ENCODE data around the gene GCNT1.
A peak's percentile ranks its signal among the peaks of the same experiment; 100 is the strongest.

DNA sequence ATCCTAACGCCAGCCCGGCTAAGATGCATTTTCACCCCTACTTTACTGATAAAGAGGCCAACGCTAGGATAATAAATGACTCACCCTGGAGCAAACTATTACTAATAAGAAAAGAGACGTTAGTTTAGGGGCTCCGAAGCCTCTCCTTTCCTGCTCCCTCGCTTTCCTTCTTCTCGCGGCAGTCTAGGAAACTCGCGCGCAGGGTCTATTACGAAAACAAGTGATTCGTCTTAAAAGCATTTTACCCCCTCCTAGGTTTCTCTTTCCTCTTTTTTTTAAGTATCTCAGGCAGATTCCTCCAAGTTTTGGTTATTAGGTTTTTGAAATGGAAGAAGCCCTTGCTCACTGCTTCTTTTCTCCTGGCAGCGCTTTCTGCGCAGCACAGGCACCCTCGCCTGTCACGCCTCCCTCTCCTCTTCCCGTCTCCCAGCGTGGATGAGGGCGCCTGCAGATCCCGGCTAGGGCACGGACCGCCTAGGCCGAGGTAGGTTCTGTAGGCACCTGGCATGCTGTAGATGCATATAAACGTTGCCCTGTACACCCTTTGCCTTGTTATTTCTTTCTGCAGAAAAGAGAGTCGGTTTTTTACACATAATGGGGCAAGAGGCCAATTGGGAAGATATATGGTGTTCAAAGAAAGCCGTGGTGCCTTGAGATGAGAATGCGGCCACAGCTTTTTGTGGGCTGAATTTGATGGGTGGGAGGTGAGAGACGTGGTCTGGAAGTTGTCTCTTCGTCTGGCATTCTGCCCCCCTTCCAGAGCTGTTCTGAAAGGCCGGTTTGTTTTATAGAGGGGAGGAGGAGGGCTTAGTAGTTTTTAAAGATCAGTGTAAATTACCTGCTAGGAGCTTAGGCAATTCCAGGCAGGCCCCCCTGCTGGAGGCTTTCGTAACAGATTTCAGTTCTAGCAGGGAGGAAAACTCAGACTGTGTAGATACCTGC, 983 bp downstream of the GCNT1 start:
- TF ChIP-seq, protein P1, sequence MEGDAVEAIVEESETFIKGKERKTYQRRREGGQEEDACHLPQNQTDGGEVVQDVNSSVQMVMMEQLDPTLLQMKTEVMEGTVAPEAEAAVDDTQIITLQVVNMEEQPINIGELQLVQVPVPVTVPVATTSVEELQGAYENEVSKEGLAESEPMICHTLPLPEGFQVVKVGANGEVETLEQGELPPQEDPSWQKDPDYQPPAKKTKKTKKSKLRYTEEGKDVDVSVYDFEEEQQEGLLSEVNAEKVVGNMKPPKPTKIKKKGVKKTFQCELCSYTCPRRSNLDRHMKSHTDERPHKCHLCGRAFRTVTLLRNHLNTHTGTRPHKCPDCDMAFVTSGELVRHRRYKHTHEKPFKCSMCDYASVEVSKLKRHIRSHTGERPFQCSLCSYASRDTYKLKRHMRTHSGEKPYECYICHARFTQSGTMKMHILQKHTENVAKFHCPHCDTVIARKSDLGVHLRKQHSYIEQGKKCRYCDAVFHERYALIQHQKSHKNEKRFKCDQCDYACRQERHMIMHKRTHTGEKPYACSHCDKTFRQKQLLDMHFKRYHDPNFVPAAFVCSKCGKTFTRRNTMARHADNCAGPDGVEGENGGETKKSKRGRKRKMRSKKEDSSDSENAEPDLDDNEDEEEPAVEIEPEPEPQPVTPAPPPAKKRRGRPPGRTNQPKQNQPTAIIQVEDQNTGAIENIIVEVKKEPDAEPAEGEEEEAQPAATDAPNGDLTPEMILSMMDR (IDR thresholded peaks at IDR 0.05), result peak; percentile 63
- TF ChIP-seq ZFX (IDR thresholded peaks at IDR 0.05; ENCODE audit: borderline replicate concordance), result no peak

All from 22Rv1 (cell line).